ENCODE data around the gene SVEP1.

Gene SVEP1

DNA sequence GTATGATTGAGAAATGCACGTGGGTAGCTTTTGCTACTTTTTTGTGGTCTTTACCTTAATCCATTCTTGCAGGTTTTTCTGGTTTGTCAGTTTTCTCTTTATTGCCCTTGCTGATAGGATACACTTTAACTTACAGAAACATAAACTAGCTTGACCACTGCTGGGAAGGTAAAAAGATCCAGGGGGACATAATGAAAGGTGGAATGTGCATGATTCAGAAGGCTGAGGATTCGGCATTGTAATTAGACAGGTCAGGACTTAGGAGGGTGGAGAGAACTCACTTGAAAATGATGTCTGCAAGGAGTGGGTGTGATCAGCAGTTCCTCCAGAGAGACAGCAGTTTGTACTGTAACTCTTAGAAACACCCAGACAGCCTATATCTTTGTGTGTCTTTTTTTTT, 222.0 kb downstream of the SVEP1 start:
- DNase-seq: no peak

DNA sequence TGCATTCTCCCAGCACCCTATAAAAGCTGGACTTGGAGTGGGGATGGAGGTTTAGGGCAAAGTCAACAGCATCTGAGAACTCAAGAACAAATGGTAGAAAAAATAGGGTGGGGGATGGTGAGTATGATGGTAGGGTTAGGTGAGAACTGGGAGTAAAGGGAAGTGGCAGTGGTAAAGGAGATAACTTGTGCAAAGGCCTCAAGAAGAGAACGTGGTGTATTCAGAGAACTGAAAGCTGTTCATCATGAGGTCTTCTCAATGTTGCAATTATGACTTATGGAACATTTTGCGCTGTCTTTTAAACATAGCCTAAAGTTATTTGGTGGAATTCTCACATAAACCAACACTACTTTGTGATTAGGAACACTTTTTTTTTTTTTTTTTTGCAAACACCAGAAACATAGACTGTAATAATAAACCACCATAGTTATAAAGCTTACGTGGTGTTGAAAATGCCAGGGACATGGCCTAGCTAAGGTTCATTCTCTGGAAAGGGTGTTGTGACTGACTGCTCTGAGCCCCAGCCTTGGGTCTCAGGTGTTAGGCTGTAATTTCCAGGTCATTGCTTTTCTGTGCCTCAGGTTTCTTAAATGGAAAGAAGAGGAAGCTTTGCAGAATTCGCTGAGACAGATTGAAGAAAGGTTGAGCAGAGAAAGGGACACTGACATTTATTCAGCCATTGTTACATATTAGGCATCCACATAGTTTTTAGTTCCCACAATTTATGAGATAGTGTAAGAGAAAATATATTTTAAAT, 222.7 kb downstream of the SVEP1 start:
- DNase-seq: no peak

DNA sequence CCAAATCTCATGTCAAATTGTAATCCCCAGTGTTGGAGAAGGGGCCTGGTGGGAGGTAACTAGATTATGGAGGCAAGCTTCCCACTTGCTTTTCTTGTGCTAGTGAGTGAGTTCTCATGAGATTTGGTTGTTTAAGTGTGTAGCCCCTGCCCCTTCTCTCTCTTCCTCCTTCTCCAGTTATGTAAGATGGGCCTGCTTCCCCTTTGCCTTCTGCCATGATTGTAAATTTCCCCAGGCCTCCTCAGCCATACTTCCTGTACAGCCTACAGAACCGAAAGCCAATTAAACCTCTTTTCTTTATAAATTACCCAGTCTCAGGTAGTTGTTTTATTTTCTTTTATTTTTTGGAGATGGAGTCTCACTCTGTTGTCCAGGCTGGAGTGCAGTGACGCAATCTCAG, 223.6 kb downstream of the SVEP1 start:
- DNase-seq: no peak

DNA sequence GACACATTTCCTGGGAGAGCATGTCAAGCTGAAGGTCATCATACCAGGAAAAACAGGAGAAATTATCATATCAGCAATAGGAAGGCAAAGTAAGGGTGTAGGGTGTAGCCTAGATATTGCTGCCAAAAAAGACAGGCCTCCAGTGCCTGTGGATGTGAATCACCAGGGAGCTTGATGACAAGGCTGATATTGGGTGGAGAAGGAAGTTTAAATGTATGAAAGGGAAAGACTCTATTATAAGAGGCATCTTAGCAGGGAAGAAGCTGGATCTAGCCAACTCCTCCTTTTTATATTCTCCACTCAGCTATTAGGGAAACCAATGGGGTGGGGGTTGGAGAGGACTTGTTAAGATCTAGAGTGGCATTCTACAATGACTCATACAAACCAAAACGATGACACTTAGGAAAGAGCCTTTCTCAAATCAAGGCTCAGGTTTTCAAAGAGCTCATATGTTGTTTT, 228.5 kb downstream of the SVEP1 start:
- no peak for DNase-seq

DNA sequence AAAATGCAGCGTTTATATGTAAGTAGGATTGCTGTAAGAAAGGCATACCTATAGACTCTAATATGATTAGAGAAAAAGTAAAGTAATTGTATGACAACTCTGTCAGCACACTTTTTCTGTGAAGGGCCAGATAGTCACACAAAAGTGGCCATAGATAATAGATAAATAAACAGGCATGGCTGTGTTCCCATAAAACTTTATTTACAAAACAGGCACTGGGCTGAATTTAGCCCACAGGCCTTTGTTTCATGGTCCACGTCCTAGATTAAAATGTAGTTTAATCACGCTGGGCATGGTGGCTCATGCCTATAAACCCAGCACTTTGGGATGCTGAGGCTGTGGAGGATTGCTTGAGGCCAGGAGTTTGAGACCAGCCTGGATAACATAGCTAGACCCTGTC, 233.2 kb downstream of the SVEP1 start:
- DNase-seq: no peak

DNA sequence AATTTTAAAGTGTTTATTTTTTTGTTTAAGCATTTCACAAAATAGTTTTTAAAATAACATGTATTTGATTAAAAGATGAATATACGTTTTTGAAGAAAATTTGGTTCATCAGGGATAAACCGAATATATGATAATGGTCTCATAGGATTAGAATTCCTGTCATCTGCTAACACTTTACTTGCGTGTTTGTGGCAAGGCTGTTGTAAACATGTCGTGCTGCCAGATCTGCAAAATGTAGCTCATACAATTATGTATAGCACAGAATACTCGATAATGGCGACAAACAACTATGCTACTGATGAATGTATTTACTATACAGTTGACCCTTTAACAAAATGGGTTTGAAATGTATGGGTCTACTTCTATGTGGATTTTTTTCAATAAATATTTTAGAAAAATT, 234.7 kb downstream of the SVEP1 start:
- DNase-seq: no peak

DNA sequence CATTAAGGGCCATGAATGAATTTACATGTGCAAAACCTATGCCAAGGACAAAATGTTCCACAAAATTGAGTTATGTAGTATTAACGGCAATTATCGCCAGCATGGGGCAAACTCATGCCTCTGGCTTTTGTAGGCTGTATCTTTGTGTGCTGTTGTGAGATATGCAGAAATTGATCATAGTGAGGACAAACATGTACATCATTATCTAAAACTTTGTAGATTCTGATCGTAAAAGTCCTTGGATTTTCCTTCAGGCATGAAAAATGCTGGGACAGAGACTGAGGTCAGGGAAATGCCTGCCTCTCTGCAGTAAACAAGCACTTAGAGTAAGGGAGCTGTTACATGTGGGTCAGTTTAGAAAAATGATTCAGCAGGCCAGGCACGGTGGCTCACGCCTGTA, 236.0 kb downstream of the SVEP1 start:
- no peak for DNase-seq

DNA sequence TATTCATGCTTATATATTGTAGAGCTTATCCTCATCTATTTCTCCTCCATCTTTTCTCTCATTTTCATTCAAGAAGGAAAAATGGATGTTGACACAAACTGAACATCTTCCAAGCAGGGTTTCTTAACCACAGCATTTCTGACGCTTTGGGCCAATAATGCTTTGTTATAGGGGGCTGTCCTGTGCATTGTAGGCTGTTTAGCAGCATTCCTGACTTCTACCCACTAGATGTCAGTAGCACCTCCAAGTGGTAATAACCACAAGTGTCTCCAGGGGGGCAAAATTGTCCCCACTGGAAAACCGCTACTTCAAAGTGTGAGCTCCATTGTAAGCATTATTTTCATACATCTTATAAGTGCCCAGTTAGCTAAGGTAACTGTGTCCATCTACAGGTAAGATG, 239.2 kb downstream of the SVEP1 start:
- DNase-seq: peak; percentile 9 to 16

DNA sequence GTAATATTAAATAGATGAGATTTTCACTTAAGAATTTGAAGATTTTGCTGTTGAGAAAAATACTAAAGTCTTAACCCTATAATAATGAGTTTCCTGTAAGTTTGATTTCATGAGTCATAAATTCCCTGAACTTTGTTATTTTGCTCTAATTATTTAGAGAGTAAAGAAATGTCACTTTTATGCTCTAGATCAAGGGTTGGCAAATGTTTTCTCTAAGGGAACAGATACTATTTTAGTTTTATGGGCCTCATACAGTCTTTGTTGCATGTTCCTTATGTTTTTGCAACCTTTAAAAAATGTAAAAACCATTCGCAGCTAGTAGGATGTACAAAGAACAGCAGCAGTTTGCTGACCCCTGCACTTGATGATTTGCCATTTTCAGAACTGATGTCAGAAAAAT, 241.4 kb downstream of the SVEP1 start:
- no peak for DNase-seq

DNA sequence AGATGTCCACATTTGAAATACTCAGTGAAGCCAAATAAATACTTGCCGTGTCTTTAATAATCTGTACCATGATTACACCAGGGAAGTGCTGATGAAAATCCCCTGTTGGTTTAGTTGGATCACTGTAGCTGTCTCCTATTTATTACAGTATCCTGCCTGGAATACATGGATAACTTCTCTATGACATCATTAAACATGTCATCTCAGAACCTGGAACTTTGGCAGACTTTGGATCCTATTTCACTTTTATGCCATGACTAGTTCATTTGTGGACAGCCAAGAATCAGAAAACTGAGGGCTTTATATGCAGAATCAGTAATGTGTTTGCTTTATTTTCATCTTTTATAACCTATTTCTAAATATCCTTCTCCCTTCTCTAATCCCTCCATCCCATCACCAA, 241.8 kb downstream of the SVEP1 start, which contains the start of gene TXNDC8:
Gene TXNDC8, minus strand, starts transcription at position 137 of the 400 bp plus-strand sequence.
- no peak for DNase-seq

DNA sequence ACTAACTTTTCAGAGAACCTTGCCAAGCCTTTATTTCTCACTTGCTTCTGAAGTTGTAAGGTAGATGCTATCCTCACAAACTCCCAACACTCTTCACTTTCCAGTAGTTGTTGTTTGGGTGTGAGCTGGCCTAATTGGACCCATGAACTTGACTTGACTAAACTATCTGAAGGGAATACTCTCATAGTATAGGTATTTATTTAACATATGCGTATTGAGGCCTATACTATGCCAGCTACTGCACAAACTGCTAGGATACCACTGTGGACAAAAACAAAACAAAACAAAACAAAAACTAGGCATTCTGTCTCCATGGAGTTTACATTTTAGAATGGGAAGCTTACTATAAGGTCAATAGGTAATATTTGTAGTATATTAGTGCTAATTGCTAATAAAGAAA, 243.2 kb downstream of the SVEP1 start:
- DNase-seq: no peak

DNA sequence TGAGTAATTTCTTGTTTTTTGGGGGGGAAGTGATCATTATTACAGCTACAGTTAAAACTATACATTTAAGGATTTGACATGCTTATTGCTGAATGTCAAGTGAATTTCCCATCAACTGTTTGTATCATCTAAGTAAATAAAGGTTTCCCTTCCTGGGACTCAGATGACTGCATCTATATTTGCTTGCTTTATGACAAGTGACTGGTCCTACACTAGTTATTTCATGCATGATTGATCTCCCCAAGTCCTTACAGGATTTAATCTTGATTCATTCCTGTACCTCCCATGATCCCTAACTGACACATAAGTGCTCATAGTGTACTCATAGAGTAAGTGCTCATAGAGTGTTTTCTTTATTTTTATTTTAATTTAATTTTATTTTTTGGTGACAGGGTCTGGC, 244.7 kb downstream of the SVEP1 start:
- no peak for DNase-seq

DNA sequence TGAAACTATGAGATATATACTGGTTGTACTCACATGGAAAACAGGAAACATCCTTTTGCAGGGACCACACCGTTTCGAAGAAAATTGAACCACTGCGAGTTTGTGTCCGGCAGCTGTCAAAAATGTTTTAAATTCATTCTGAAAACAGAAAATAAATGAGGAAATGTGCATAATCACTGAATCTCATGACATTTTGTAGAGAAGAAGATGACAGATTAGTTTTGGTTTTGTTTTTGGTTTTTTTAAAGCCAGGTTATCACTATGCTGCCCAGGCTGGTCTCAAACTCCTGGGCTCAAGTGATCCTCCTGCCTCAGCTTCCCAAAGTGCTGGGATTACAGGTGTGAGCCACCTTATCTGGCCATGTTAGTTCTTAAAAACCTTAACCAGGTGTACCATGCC, 245.4 kb downstream of the SVEP1 start:
- no peak for DNase-seq

DNA sequence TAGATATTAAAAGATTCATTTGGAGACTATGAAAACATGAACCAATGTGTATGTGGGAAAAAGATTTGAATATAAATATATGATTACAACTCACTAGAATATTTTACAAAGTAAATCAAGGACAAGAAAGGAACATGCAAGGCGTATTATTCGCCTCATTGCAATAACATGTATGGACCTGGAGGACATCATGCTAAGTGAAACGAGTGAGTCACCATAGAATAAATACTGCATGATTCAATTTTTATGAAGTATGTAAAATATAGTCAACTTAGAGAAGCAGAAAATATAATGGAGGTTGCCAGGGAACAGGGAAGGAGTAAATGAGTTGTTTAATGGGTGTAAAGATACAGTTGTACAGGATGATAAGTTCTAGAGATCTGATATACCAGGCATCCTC, 246.8 kb downstream of the SVEP1 start:
- no peak for DNase-seq

DNA sequence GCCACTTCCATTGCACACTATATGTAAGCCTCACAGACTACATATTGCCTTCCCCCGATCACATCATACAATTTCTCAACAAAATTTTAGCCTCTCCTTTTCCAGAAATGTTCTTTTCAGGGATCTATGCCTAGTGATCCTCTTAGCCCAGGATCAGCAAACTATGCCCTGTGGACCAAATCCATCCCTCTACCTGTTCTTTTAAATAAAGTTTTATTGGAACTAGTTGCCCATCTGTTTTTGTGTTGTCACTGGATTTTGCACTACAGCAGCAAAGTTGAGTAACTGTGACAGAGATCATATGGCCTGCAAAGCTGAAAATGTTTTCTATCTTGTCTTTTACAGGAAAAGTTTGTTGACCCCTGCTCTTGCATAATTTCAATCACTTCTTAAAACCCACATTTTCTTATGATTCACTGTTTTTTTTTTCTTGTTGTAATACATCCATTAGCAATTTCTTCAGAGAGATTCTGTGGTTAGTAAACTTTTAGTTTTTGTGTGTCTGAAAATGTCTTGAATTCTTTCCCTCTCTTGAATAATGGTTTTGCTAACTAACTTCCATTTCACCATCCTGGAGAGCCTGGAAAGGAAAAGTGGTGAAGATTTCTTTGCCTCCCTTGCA, 248.9 kb downstream of the SVEP1 start:
- DNase-seq: no peak

DNA sequence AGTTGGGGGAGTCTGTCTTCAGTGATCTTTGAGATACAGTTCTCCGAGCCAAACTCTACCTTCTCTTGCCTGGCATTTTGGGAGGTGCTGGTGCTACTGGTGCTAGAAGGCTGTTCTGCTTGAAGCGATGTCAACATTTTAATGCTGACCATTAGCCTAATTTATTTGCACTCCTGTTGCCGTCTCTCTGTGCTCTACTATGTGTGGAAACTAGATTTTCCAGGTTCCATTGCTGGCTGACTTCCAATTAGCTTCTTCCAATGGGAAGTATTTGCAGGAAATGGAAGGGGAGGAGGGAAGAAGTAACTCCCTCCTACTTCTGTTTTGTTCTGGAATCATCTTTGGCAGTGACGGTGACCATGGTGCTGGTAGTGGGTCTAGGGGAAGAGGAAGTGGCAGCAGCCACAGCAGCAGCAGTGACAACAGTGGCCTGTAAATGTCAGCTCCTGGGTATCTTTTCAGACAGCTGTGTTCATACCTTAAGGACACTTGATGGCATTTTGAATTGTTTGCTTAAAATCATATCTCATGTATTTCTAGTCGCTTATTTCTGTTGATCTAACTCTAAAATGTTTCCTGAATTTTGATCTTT, 249.8 kb downstream of the SVEP1 start:
- peak; percentile 16 to 30 for DNase-seq

DNA sequence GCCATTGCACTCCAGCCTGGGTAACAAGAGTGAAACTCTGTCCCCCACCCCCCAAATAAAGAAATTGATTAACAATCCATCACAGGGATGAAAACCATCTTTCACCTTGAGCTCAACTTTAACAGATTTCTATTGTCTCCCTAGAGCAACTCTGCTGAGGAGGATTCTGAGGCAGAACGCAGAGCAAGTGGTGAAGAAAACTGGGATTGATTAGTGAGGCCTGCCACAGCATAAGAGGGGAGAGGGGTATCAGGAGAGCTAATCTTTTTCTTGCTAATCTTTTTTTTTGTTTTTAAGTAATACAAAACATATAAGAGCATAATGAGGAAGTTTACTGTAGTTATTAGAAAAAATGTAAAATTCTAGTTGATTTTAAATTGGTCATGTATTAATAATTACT, 250.8 kb downstream of the SVEP1 start:
- no peak for DNase-seq

DNA sequence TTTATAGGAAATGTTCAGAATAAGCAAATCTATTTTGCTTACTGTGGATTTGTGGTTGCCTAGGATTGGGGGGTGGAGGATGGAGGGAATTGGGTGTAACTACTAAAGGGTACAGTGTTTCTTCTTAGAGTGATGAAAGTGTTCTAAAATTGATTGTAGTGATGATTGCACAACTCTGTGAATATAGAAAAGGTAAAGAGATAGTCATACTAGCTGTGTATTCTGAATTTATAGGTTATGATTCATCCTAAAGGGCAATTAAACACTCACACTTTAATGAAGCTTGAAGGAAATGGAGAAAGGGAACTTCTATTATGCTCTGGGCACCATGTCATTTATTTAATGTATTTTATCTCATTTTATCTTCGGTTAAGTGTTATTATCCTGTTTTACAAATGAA, 251.8 kb downstream of the SVEP1 start:
- no peak for DNase-seq

DNA sequence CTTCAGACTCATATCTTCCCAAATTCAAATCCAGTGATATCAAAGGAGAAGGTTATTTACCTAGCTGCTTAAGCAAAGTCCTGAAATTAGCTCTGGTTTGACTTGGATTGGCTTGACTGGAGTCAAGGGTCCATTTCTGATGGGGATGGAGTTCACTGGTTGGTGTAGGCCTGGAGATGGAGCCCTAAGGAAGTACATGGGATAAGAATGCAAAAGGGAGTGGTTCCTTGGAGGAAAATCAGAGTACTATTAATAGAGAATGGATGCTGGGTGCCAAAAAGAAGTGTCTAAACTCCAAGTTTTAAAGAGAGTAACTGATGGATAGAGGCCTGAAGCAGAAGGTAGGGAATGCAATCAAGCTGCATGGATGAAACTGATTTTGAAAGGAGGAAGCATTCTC, 255.7 kb downstream of the SVEP1 start:
- no peak for DNase-seq

DNA sequence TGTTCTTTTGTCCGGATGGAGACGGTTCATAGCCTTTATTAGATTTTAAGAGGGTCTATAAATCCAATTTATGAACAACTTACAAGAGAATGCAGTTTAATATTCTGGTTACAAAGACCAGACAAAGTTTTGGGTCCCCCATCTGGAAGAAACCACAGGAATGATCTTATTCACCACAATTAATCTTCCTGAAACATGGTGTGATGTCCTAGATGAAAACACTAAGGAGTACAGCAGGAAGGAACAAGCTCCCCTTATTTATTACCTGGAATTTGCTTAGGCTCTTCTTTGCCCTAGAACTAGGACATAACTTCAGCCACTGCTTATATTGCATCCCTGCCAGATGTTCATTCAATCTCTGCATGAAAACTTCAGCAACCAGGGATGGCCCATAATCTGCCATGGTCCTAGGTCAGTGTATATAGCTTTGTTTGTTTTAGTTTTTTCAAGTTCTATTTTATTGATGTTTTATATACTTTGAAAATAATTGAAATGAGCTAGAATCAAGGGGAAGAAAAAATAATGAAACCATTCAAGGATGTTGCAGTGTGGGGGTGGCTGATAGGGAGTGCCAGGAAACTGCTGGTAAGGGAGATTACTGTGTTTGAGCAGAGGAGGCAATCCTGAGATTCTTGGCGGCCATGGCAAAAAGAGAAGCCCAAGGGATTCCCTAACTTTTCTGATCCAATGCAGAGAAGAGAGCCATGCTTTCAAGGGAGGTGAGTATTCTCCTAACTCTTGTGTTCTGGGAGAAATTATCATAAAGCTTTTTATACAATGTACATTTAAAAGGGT, 258.7 kb downstream of the SVEP1 start:
- no peak for DNase-seq

DNA sequence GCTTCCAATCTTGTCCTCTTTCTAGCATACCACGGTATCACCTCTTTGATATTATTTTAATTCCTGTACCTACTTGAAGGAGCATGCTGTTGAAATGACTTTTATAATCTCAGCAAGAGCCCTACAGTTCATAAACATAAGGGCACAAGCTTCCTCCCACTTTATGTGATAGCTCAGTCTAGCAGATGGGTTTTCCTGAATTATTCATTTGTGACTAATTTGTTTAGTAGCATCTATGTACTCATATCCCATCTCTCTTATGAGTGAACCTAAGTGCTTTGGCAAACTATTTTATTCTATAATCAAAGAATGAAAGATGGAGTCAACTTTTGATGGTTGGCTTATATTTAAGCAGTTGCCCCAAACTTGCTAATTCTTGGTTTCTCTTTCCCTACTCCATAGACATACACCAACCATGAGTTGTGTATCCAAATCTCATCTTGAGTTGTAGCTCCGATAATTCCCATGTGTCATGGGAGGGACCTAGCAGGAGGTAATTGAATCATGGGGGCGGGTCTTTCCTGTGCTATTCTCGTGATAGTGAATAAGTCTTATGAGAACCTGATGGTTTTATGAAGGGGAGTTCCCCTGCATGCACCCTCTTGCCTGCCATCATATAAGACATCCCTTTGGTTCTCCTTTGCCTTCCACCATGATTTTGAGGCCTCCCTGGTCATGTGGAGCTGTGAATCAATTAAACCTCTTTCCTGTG, 259.6 kb downstream of the SVEP1 start:
- no peak for DNase-seq

DNA sequence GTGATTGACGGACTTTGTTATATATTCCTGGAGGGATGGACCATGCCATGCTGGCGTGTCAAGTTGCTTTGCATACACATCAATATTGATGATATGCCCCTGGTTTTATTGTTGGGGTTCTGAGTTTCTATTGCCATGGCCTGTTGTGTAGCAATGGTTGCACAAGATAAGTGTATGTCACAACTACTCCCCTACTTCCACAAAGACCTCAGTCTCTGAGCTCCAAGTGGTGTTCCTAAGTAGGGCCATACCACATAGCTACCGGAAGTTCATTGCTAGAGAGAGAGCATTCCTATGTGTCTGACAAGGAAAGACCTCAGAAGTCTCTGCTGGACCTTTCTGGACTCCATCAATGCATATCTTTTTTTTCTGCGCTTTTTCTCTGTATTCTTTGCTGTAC, 261.6 kb downstream of the SVEP1 start:
- no peak for DNase-seq
